NCI-H345 treated with DMSO at 0.1 percent for 48 hours (cell line): Measurements from ENCODE around the gene PAPLN.
A peak's percentile ranks its signal among the peaks of the same experiment; 100 is the strongest.
"Not testable (repeated sequence)": the region's sequence is repeated elsewhere in the genome, so short reads cannot be mapped to it uniquely, and the experiment has no call there.

Source experiments
- DNase-seq: peaks from one replicate; lab custom pipeline; 2025; ENCODE audit not compliant: unreplicated experiment; lab: John Stamatoyannopoulos, UW

The PAPLN gene

DNA sequence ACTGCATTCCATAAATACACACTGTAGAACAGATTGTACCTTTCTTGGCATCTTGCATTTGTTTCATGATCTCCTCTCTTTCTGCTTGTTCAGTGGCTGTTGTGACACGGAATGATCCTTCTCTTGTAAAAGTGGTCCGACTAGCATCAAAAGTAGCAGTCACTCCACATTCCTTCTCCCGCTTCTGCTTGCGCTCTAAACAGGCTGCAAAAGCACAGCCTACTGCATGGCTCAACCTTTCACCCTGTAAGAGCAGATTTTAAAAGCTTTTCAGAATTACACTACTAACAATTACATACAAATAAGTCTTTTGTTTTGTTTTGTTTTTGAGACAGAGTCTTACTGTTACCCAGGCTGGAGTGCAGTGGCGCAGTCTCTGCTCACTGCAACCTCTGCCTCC, 49.8 kb downstream of the PAPLN start:
- no peak for DNase-seq

DNA sequence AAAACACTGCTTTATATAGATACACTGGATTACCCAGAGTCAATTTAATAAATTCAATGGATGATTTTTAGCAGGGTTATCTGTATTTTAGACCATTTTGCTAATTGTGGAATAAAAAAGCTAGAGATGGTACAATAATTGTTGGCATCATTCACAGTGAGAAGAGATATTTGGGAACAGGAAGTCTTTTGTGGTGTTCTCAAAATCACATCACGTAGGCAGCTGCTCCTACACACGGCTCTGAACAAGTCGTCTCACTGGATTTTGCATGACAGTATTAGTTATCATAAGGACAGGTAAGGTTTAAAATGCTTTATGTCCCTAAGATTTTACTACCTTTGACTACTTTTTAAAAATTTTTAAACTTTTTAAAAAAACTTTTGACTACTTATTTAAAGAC, 52.0 kb downstream of the PAPLN start:
- DNase-seq = no peak

DNA sequence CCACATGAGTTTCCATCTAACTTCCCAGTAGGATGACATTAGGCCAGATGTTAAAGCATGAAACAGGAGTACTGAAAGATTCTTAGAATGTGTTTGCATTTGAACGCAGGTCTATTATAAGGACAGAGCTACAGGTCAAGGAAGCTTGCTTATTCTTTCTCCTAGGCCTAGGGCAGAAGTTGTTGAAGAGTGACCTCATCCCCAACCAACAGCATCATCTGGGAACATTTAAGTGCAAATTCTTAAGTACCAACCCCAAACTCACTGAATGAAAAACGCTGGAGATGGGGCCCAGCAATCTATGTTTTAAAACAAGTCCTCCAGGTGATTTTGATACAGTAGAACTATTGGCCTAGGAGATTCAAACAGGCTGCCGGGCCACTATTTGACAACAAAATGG, 52.4 kb downstream of the PAPLN start:
- DNase-seq = no peak

DNA sequence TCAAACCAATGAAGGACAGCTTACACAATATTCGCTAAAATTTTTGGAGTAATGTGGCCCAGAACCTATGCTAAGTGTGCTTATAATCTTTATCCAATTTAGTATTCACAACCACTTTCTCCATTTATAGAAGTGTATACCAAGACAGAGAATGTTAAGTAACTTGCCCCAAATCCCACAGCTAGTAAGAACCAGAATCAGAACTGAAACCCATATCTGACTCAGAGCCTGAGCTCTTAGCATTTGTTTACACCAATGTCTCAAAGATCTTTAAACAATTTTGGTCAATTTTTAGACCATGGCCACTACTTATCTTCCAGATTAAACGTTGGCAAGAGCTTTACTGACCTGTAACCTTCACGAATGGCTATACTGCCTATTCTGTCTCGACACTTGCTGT, 53.0 kb downstream of the PAPLN start:
- DNase-seq = no peak

DNA sequence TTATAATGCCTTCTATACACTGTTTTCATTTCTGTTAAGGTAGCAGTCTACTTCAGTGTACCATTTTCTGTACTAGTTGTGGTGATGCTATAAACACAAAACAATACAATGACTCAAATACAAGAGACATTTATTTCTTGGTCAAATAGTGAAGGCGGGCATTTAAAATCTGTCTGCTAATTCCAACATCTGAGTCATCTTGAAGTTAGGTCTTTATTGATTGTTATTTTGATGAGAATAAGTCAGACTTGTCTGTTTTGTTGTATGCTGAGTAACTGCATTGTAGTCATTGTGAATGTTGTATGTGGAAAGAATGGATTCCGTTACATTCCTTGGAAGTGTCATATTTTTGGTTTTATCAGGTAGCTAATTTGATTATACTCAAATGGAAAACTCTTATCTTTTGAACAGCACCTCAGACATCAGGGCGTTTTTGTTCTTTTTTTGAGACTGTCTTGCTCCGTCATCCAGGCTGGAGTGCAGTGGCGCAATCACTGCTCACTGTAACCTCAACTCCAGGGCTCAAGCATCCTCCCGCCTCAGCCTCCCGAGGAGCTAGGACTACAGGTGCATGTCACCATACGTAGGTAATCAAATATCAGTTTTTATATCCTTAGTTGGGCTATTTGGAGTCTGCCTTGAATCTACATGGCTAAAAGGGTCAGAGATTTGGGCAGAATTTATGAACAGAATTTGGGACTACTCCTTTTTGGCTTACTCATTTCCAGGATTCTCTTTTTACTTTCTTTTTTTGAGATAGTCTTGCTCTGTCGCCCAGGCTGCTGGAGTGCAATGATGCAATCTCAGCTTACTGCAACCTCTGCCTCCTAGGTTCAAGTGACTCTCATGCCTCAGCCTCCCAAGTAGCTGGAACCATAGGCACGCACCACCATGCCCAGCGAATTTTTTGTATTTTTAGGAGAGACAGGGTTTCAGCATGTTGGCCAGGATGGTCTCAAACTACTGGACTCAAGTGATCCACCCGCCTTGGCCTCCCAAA, 56.8 kb downstream of the PAPLN start:
- no peak for DNase-seq

DNA sequence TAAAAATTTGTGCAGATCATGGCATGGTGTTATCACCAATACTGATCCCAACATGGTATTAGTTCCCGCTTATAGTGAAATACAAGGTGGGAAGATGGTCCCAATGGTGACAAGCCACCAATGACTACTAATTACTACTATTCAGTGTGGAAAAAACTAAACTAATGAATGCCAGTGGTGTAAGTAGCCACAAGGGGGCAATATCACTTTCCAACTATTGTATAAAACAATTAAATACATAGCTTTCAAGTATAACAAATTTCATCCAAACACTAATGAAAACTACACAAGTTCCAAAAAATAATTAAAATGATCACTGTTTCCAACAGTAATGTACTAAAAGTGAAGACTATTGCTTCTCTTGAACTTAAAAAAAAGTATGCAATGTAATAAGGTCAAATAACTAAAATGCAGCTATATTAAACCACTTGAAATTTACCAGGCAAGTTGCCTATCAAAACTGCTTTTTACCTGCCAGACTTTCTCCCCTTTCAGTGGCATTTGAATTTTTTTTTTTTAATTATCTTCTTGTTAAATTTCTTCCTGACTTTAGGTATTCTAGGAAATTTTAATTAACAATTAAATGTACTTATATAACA, 58.0 kb downstream of the PAPLN start:
- DNase-seq = peak; percentile 35

DNA sequence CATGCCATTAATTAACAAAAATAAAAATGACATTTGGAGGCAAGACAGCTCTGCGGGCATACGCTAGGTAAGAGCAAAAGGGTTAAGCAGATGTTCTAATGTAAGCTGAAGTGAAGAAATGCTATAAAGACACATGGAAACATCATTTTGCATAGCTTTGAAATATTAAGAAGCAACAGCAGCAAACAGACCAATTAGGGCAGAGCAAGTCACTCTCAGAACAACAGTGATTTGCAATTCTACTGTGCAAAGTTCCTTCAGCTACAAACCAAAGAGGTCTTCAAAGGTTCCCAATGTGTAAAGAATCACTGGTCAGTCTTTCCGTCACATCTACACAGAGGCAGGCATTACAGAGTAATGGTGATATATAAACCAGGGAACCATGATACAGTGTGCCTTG, 68.2 kb downstream of the PAPLN start:
- no peak for DNase-seq

DNA sequence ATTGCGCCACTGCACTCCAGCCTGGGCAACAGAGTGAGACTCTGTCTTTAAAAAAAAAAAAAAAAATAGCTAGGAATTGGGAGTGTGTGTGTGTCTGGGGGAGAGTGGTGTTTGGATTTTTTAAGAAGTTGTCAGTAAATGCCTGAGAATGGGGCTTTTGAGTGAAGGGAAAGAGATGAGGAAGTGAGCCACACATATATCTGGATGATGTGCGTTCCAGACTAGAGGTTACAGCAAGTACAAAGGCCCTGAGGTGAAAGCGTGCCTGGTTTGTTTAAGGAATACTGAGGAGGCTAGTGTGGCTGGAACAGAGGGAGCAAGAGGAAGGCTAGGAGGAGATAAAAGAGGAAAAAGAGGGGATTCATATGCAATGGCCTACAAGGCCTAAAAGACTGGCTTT, 70.0 kb downstream of the PAPLN start:
- no peak for DNase-seq

DNA sequence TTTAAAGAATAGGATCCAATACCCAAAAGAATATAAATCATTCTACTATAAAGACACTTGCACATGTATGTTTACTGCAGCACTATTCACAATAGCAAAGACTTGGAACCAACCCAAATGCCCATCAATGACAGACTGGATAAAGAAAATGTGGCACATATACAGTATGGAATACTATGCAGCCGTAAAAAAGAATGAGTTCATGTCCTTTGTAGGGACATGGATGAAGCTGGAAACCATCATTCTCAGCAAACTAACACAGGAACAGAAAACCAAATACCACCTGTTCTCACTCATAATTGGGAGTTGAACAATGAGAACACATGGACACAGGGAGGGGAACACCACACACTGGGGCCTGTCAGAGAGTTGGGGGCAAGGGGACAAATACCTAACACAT, 71.9 kb downstream of the PAPLN start:
- not testable (repeated sequence) for DNase-seq

DNA sequence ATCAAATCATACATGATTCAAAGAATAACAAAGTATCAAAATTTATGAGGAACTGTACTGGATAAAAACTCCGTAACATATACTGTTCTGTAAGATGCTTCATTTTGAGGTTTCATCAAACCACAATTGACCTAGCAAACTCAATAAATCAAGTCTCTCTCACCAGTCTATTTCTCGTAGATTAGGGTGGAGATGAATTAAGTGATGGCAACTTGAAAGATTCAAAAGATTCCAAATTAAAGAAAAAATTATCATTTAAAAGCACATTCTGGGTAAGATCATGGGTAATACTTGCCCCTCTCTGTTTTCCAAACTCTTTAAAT, 74.4 kb downstream of the PAPLN start:
- DNase-seq = no peak

DNA sequence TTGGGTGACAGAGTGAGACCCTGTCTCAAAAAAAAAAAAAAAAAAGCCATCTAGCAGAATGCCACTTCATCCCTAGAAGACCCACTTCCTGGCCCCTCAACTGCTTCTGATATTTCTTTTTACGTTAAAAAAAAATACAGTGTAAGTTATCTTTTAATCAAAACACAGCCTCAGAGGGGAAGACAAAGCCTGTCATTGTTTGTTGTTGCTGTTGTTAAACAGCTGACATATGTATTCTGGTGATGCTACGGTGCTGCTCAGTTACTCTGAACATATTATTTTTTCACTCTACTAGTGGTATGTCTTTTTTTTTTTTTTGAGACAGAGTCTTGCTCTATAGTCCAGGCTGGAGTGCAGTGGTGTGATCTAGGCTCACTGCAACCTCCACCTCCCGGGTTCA, 75.4 kb downstream of the PAPLN start:
- DNase-seq = no peak

DNA sequence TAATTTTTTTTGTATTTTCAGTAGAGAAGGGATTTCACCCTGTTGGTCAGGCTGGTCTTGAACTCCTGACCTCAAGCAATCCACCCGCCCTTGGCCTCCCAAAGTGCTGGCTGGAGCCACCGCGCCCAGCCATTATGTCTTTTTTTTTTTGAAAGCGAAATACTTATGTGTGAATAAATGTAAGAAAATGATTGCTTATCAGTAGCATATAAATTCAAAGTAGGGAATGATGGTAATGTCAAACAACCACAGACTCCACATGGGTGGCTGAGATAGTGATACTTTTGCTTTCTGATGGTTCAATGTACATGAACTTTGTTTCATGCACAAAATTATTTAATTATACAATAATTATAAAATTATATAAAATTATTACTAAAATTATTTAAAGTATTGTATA, 75.8 kb downstream of the PAPLN start:
- no peak for DNase-seq

DNA sequence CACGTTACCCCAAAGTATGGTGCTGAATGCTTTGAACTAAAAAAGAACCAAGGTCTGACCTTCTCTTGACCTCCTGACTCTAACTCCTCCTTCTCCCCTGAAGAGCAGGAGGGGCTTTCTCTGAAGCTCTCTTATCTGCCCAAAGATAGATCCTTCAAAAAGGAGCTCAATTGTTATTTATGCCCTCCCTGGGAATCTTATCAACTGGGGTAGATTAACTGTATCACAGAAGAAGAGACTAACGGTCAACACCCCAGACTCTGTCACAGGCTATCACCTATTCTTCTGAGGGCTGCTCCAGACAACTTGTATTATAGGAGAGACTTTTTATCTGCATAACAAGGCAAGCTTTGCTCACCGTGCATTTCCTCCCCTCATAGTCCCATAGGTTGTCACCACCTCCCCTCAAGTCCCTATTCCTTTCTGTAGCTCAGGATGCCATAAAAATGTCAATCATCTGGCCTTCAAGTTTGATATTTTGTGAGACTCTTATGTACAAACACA, 86.6 kb downstream of the PAPLN start:
- no peak for DNase-seq
